GM18507 (cell line): Measurements from ENCODE around the gene FRRS1L.
A peak's percentile ranks its signal among the peaks of the same experiment; 100 is the strongest.

Experiments used
- DNase-seq: peaks from one replicate; pipeline ENCODE4 v3.0.0; 2011; ENCODE audit warnings: low read depth; ENCODE audit not compliant: insufficient read length; ENCODE audit errors: extremely low spot score
- FAIRE-seq: peaks from 2 replicates; lab custom pipeline; 2011; peaks lifted over from hg19 to GRCh38; lab: Jason Lieb, UNC

FRRS1L gene

GRCh38 chr9:109166771-109167601 is at the start of gene FRRS1L:
FRRS1L (minus strand) TSS chr9:109167249; CDS start chr9:109167138, 111 bp downstream.
- DNase-seq: no peak
- FAIRE-seq: no peak

GRCh38 chr9:109214414-109214813 is 47.4 kb upstream of the FRRS1L start:
- FAIRE-seq: no peak
- no peak for DNase-seq

GRCh38 chr9:109213285-109214121 is 46.5 kb upstream of the FRRS1L start:
- DNase-seq (no peak), FAIRE-seq (no peak)

GRCh38 chr9:109212768-109213167 is 45.7 kb upstream of the FRRS1L start:
- no peak for DNase-seq
- FAIRE-seq: no peak

GRCh38 chr9:109206670-109207069 is 39.6 kb upstream of the FRRS1L start:
- FAIRE-seq (no peak), DNase-seq (no peak)

- FAIRE-seq: no peak
- DNase-seq: no peak
Observed at GRCh38 chr9:109205526-109205925, 38.5 kb upstream of the FRRS1L start.

- FAIRE-seq (no peak), DNase-seq (no peak)
Observed at GRCh38 chr9:109203761-109204360, 36.8 kb upstream of the FRRS1L start.

GRCh38 chr9:109199676-109200075 is 32.6 kb upstream of the FRRS1L start:
- DNase-seq (no peak), FAIRE-seq (no peak)

GRCh38 chr9:109198736-109199382 is 31.8 kb upstream of the FRRS1L start:
- FAIRE-seq (no peak), DNase-seq (no peak)

- FAIRE-seq: no peak
- DNase-seq: no peak
Observed at GRCh38 chr9:109193974-109194556, 27.0 kb upstream of the FRRS1L start.

- DNase-seq: no peak
- no peak for FAIRE-seq
Observed at GRCh38 chr9:109192732-109193361, 25.8 kb upstream of the FRRS1L start.

GRCh38 chr9:109191746-109192145 is 24.7 kb upstream of the FRRS1L start:
- FAIRE-seq: no peak

GRCh38 chr9:109190151-109190550 is 23.1 kb upstream of the FRRS1L start:
- DNase-seq: no peak
- FAIRE-seq: no peak

More at GRCh38 chr9:109191746-109192145, 24.7 kb upstream of the FRRS1L start:
- no peak for DNase-seq

GRCh38 chr9:109186857-109187520 is 19.9 kb upstream of the FRRS1L start:
- no peak for FAIRE-seq
- DNase-seq: no peak

- DNase-seq: peak; percentile 25
- FAIRE-seq: peak; percentile 68
Observed at GRCh38 chr9:109182940-109183798, 16.1 kb upstream of the FRRS1L start.

GRCh38 chr9:109182550-109182939 is 15.5 kb upstream of the FRRS1L start:
- FAIRE-seq: no peak

GRCh38 chr9:109181284-109181683 is 14.2 kb upstream of the FRRS1L start:
- DNase-seq: no peak

More at GRCh38 chr9:109182550-109182939, 15.5 kb upstream of the FRRS1L start:
- DNase-seq: no peak

More at GRCh38 chr9:109181284-109181683, 14.2 kb upstream of the FRRS1L start:
- no peak for FAIRE-seq
